HEK293 (cell line): ENCODE results near the gene RXRG.

Experiments
- CTCF ChIA-PET: fragments of 350-600 bp; formaldehyde crosslinking; extraction: SDS; loops from one replicate; lab custom pipeline; 2021; ENCODE audit warnings: antibody characterized with exemption; lab: Yijun Ruan, JAX
- POLR2A ChIA-PET: fragments of 300-600 bp; formaldehyde crosslinking; extraction: SDS; loops from one replicate; lab custom pipeline; 2020; ENCODE audit warnings: antibody characterized with exemption, inconsistent platforms; lab: Yijun Ruan, JAX
- H3K27ac ChIP-seq: fragments of 200-500 bp; sonication (Bioruptor generic); 2 replicates; pipeline ENCODE4 v1.5.1; 2014; ENCODE audit warnings: low read depth, low read length, control low read depth, inconsistent platforms; ENCODE audit errors: extremely low read depth
- H3K36me3 ChIP-seq, 2 experiments: fragments of 200-500 bp in 1 of 2; sonication (Bioruptor generic) in 1 of 2; 1 replicate in 1 of 2; 2 replicates in 1 of 2; pipeline ENCODE4 v1.5.1; 2014 to 2017; ENCODE audit warnings: inconsistent platforms in 2 of 2, low read length in 2 of 2; ENCODE audit not compliant: control insufficient read depth in 2 of 2, insufficient read depth in 1 of 2
- H3K4me1 ChIP-seq: fragments of 200-500 bp; sonication (Bioruptor generic); 2 replicates; pipeline ENCODE4 v1.5.1; 2014; ENCODE audit warnings: mild to moderate bottlenecking, low read length, inconsistent platforms; ENCODE audit not compliant: control insufficient read depth, insufficient read depth
- H3K4me3 ChIP-seq: 2 replicates; pipeline ENCODE4 v1.5.1; 2011; ENCODE audit warnings: low read depth, mild to moderate bottlenecking, control low read depth, low read length, moderate library complexity
- H3K9me3 ChIP-seq: fragments of 200-500 bp; sonication (Bioruptor generic); 2 replicates; pipeline ENCODE4 v1.5.1; 2014; ENCODE audit warnings: low read depth, low read length, inconsistent platforms; ENCODE audit not compliant: control insufficient read depth, insufficient read depth
- ATF2 ChIP-seq: fragments of 450-650 bp; formaldehyde crosslinking; IDR thresholded peaks from 2 replicates; pipeline ENCODE4 v1.5.1; 2016; ENCODE audit warnings: missing biosample characterization, missing genetic modification characterization, low read depth
- BCL11B ChIP-seq: fragments of 450-650 bp; formaldehyde crosslinking; IDR thresholded peaks from 2 replicates; pipeline ENCODE4 v1.5.1; 2016; ENCODE audit warnings: low read depth, missing biosample characterization, missing genetic modification characterization
- KLF16 ChIP-seq: fragments of 450-650 bp; formaldehyde crosslinking; IDR thresholded peaks from 2 replicates; pipeline ENCODE4 v1.5.1; 2017; ENCODE audit warnings: missing biosample characterization, missing genetic modification characterization
- KLF7 ChIP-seq: fragments of 450-650 bp; formaldehyde crosslinking; IDR thresholded peaks from 2 replicates; pipeline ENCODE4 v1.5.1; 2016; ENCODE audit warnings: missing biosample characterization, missing genetic modification characterization, borderline replicate concordance
- RBAK ChIP-seq: fragments of 450-650 bp; formaldehyde crosslinking; IDR thresholded peaks from 2 replicates; pipeline ENCODE4 v1.5.1; 2016; ENCODE audit warnings: missing biosample characterization, missing genetic modification characterization
- SALL2 ChIP-seq: fragments of 450-650 bp; formaldehyde crosslinking; IDR thresholded peaks from 2 replicates; pipeline ENCODE4 v1.5.0; 2017; ENCODE audit warnings: missing biosample characterization, mild to moderate bottlenecking, missing genetic modification characterization, borderline replicate concordance
- ZBTB11 ChIP-seq: fragments of 450-650 bp; formaldehyde crosslinking; conservative IDR thresholded peaks from 2 replicates; pipeline ENCODE4 v1.5.1; 2016; ENCODE audit warnings: low read depth, missing biosample characterization, missing genetic modification characterization
- ZBTB48 ChIP-seq: fragments of 450-650 bp; formaldehyde crosslinking; IDR thresholded peaks from 2 replicates; pipeline ENCODE4 v1.5.1; 2016; ENCODE audit warnings: missing biosample characterization, missing genetic modification characterization
- ZBTB49 ChIP-seq: fragments of 450-650 bp; formaldehyde crosslinking; IDR thresholded peaks from 2 replicates; pipeline ENCODE4 v1.5.1; 2016; ENCODE audit warnings: missing biosample characterization, missing genetic modification characterization, low read depth
- ZBTB7A ChIP-seq: fragments of 450-650 bp; formaldehyde crosslinking; IDR thresholded peaks from 2 replicates; pipeline ENCODE4 v1.5.1; 2016; ENCODE audit warnings: low read depth, missing biosample characterization, missing genetic modification characterization
- ZNF10 ChIP-seq: fragments of 450-650 bp; formaldehyde crosslinking; IDR thresholded peaks from 2 replicates; pipeline ENCODE4 v1.5.1; 2017; ENCODE audit warnings: missing biosample characterization, missing genetic modification characterization
- ZNF140 ChIP-seq: fragments of 450-650 bp; formaldehyde crosslinking; IDR thresholded peaks from 2 replicates; pipeline ENCODE4 v1.5.1; 2016; ENCODE audit warnings: missing biosample characterization, missing genetic modification characterization
- ZNF2 ChIP-seq: fragments of 450-650 bp; formaldehyde crosslinking; IDR thresholded peaks from 2 replicates; pipeline ENCODE4 v1.5.1; 2016; ENCODE audit warnings: missing biosample characterization, missing genetic modification characterization
- ZNF248 ChIP-seq: fragments of 450-650 bp; formaldehyde crosslinking; IDR thresholded peaks from 2 replicates; pipeline ENCODE4 v1.5.1; 2017; ENCODE audit warnings: missing biosample characterization, missing genetic modification characterization
- ZNF362 ChIP-seq: fragments of 450-650 bp; formaldehyde crosslinking; IDR thresholded peaks from 2 replicates; pipeline ENCODE4 v1.5.1; 2016; ENCODE audit warnings: missing biosample characterization, missing genetic modification characterization
- ZNF544 ChIP-seq: fragments of 450-650 bp; formaldehyde crosslinking; IDR thresholded peaks from 2 replicates; pipeline ENCODE4 v1.5.0; 2017; ENCODE audit warnings: missing biosample characterization, missing genetic modification characterization
- ZNF624 ChIP-seq: fragments of 450-650 bp; formaldehyde crosslinking; IDR thresholded peaks from 2 replicates; pipeline ENCODE4 v1.5.1; 2017; ENCODE audit warnings: missing biosample characterization, missing genetic modification characterization
- ZNF654 ChIP-seq: fragments of 450-650 bp; formaldehyde crosslinking; IDR thresholded peaks from 2 replicates; pipeline ENCODE4 v1.5.1; 2016; ENCODE audit warnings: low read depth, missing biosample characterization, missing genetic modification characterization
- ZNF658 ChIP-seq: fragments of 450-650 bp; formaldehyde crosslinking; IDR thresholded peaks from 2 replicates; pipeline ENCODE4; 2016; ENCODE audit warnings: missing biosample characterization, missing genetic modification characterization
- ZNF660 ChIP-seq: fragments of 450-650 bp; IDR thresholded peaks from 2 replicates; pipeline ENCODE4 v1.5.1; 2018; ENCODE audit warnings: missing biosample characterization, mild to moderate bottlenecking, missing genetic modification characterization
- ZNF768 ChIP-seq: fragments of 450-650 bp; formaldehyde crosslinking; IDR thresholded peaks from 2 replicates; pipeline ENCODE4 v1.5.1; 2018; ENCODE audit warnings: missing biosample characterization, mild to moderate bottlenecking, missing genetic modification characterization

Gene RXRG

GRCh38 chr1:165425621-165426020 is 19.3 kb downstream of the RXRG start (continued):
- TF ChIP-seq ZBTB11 (tag by site-specific recombination) (no peak), ZNF362 (tag by site-specific recombination) (no peak), ZBTB7A (tag by site-specific recombination) (no peak)

- Histone ChIP-seq H3K4me3 (no peak overlapping the region), H3K36me3 (no peaks in the 10 kb centered on the region), H3K4me1 (no peaks in the 10 kb centered on the region), H3K27ac (no peak overlapping the region), H3K9me3 (no peaks in the 10 kb centered on the region)
- CTCF ChIA-PET = no interaction called here
- POLR2A ChIA-PET = no interaction called here
- TF ChIP-seq ZNF624 (tag by site-specific recombination) = no peak
- no peak for TF ChIP-seq ZNF2 (tag by site-specific recombination)
- no peak for TF ChIP-seq ZBTB48 (tag by site-specific recombination)
- TF ChIP-seq KLF7 (tag by site-specific recombination) = no peak
- no peak for TF ChIP-seq ZBTB49 (tag by site-specific recombination)
- TF ChIP-seq ZNF544 = no peak
- no peak for TF ChIP-seq ZNF660 (tag by site-specific recombination)
- no peak for TF ChIP-seq ATF2 (tag by site-specific recombination)
- no peak for TF ChIP-seq ZNF248
- no peak for TF ChIP-seq KLF16 (tag by site-specific recombination)
- TF ChIP-seq ZNF10 (tag by site-specific recombination) = no peak
- TF ChIP-seq ZNF658 (tag by site-specific recombination) = no peak
- no peak for TF ChIP-seq ZNF654 (tag by site-specific recombination)
- TF ChIP-seq ZNF768 (tag by site-specific recombination) = no peak
- TF ChIP-seq SALL2 = no peak
- no peak for TF ChIP-seq BCL11B (tag by site-specific recombination)
- TF ChIP-seq ZNF140 (tag by site-specific recombination) = no peak
- no peak for TF ChIP-seq RBAK (tag by site-specific recombination)
Measured at GRCh38 chr1:165424454-165425216, 20.3 kb downstream of the RXRG start.
